Bone marrow (tissue), 2 donors: ENCODE results near the gene EFCAB14.
"Not testable (repeated sequence)": the region's sequence is repeated elsewhere in the genome, so short reads cannot be mapped to it uniquely, and the experiment has no call there.

Experiments used
- DNase-seq, 2 donors: peaks; one replicate each; lab custom pipeline; 2025; lab: John Stamatoyannopoulos, UW

EFCAB14 gene

GRCh38 chr1:46686255-46686654 lies 32.7 kb downstream of the EFCAB14 start:
- DNase-seq, result no peak

DNA sequence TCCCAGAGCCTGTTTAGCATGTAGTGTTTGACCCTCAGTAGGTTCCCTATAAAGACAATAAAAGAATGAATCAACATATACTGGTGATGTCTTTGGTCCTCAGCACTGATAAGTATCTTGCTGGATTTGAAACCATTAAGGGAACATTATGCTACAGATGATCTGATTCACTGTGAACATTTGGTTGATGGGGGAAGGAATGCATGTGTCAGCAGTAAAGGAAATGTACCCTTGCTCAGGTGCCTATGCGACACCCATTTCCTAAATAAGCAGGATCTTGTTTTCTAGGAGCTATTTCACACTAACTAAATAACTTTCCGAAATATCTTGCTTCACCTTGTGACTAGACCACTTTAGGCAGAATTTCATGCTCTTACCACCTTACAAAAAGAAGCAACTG lies 34.2 kb downstream of the EFCAB14 start:
- no peak for DNase-seq

DNA sequence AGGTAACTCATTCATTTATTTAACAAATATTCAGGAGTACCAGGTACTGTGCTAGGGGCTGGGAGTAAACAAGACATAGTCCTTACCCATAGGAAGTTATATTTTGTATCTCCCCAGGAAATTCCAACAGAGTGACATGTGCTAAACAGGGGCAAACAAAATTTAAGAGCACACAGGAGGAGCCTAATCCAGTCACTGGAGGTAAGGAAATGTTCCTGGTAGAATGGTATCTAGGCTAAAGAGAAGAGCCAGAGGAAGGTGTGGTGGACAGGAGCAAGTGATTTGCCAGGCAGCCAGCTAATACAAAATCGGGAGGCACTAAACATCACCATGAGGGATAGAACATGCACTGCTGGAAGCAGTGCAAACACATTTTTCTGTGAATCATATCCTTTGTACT lies 36.9 kb downstream of the EFCAB14 start:
- DNase-seq, result no peak

GRCh38 chr1:46681333-46682034 lies 37.4 kb downstream of the EFCAB14 start:
- DNase-seq, result no peak

DNA sequence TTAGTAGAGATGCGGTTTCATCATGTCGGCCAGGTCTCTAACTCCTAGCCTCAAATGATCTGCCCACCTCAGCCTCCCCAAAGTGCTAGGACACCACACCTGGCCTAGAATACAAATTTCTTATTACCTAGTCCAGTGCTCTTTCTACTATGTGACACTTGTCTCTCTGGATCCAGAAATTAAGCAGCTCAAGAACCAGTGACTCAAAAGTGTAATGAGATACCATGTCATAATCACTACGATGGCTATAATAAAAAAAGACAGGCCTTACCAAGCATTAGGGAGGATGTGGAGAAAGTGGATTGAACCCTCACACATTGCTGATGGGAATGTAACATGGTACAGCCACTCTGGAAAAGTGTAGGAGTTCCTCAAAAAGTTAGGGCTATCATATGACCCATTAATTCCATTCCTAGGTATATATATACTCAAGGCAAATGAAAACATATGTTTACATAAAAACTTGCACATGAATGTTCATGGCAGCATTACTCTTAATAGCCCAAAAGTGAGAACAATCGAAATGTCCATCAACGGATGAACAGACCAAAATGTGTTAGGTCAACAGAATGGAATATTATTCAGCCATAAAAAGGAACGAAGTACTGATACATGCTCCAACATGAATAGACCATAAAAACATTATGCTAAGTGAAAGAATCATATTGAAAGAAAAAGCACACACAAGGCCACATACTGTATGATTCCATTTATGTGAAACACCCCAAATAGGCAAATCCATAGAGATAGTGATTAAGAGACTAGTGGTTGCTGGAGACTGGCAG lies 38.9 kb downstream of the EFCAB14 start:
- no peak for DNase-seq

GRCh38 chr1:46677339-46677738 lies 41.6 kb downstream of the EFCAB14 start:
- no peak for DNase-seq

DNA sequence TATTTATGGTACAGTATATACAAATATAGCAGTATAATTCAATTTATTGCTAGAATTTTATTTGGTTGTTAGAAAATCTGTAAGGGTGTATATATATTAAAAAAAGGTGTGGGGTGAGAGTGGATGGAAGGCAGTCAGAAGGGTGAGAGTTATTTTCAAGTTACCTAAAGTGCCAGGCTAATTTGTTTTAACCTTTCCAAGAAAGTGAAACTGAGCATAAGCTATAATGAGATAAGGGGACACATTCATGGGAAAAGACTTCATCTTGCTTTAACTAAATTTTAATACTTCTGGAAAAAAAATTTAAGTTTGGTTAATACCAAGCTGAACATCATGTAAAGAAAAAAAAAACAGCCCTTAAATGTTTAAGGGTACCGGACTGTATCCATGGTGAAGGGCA lies 42.4 kb downstream of the EFCAB14 start:
- DNase-seq, result no peak

DNA sequence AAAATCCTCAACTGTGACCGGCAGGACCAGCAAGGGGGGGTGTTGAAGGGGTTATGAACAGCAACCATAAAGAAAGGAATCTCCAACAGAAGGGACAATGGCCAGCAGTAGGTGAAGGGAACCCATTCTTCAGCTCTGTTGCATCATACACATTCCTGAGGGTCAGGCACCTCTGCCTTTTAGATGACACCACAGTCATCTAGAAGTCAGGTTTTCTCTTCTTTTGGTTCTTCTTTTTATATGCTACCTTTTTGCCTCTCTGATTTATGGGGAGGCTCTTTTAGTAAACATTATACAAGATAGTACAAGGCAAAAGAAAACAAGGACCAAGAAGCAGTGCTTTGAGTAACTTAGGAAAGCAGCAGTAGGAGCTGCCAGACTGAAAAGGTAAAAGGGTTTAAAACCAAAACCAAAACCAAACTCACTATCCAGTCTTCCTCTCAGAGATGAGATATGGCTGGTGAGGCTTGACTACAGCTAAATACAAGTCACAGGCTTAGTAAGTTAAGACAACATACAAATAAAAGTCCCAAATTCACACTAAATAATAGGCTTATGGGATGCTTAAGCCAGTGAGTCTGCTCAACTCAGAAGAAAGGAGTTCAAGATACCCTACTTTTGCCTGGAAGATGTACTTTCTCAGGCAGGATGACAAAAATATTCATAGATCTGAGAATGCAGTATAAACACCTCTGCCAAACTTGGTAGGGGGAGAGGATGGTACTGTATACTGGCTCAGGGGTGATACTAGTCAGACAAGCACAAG lies 43.2 kb downstream of the EFCAB14 start:
- DNase-seq, result no peak

DNA sequence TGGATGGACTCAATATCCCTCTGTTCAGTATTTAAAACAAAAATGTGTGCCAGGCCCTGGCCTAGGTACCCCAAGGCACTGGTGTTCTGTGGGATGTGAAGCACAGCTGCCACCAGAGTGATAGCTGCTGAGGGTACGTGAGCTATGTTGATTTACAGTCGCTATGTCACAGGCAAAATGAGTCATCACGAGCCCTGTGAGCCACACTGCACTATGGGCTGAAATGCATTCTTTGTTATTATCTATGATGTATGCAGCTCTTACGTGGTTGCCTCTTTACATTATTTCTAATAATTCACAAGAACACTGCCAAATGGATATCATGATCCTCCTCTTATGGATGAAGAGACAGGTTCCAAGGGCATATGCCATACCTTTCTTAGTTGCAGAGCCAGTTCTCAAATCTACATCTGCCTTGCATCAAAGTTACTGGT lies 45.1 kb downstream of the EFCAB14 start:
- DNase-seq, result no peak

DNA sequence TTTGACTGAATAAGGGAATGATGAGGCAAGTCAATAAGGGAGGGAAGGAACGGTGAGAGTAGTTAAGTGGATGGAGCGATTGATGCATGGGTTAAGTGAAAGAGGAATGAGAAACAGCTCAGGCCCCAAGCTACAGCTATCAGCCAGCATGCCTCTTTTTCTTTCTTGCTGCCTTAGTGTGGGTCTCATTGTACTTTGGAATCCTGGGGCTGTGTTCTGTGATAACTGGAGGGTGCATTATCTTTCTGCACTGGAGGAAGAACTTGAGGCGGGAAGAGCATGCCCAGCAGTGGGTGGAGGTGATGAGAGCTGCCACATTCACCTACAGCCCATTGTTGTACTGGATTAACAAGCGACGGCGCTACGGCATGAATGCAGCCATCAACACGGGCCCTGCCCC lies 46.2 kb downstream of the EFCAB14 start:
- no peak for DNase-seq

- no peak for DNase-seq
These were observed 47.4 kb downstream of the EFCAB14 start, which contains the start of gene TEX38 for GRCh38 chr1:46671554-46671953. TEX38 (plus strand) TSS chr1:46671854; CDS start chr1:46671935, 81 bp downstream.

GRCh38 chr1:46670134-46670533 lies 48.8 kb downstream of the EFCAB14 start:
- DNase-seq, result no peak

DNA sequence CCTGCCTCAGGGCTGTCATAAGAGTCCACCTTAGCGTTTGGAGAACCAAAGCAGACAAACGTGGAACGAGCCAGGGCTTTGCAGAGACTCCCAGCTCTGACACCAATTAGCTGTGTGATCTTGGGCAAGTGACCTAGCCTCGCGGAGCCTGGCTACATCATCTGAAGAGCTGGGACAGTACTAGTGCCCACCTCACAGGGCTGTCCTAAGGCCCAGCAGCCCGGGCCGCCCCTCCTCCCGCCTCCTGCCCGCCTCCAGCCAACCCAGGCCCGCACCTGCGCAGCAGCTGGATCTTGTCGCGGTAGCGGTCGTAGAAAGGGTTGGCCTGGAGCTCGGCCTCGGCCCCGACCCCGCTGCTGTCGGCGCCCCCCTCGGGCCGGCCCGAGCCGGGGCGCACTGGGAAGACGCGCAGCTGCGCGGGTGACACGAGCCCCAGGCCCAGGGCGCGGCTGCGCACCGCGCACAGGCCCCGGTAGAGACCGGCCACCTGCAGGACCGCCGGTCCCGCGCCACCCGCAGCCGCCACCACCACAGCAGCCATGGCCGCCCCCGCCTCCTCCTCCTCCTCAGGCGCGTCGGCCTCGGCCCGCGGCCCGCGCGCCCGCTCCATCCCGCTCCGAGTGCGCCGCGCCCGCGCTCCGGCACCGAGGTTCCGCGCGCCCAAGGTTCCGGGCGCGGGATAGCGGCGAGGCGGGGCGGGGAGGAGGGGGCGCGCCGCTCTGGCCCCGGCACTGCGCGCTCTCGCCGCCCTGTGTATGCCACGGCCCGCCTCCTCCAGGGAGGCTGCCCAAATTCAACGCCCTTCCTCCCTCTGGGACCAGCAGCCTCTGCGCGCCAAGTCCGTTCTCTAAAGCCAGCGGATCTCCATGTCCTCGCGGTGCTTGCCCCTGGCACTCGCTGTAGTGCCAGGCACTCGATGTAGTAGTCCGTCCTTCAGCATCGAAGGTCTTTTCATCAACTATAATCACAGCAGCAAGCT lies 50.8 kb downstream of the EFCAB14 start, which contains the start of gene ATPAF1:
Gene ATPAF1 (minus strand): TSS at position 583 of the 979 bp plus-strand sequence. CDS start 42 bp downstream, at position 541.
- DNase-seq, result no peak

DNA sequence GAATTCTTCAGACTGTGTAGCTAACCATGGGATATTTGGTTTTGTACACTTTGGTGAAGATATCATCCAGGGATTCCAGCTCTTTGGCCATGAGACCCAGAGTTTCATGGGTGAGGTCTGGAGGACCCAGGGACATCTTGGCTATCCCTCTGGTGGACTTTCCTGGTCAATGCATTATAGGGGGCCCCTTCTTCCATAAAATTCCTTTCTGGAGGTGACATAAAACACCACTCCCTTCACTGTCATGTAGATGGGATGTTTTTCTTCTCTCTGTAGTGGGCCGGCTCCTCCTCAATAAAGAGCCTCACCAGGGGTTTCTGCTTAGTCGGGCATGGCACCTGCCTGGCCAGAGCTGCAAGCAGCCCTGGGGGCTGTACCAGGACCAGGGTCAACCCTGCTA lies 52.9 kb downstream of the EFCAB14 start:
- DNase-seq, result no peak

DNA sequence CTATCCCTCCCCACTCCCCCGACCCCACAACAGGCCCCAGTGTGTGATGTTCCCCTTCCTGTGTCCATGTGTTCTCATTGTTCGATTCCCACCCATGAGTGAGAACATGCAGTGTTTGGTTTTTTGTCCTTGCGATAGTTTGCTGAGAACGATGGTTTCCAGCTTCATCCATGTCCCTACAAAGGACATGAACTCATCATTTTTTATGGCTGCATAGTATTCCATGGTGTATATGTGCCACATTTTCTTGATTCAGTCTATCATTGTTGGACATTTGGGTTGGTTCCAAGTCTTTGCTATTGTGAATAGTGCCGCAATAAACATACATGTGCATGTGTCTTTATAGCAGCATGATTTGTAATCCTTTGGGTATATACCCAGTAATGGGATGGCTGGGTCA lies 56.0 kb downstream of the EFCAB14 start:
- not testable (repeated sequence) for DNase-seq

GRCh38 chr1:46660116-46660515 lies 58.8 kb downstream of the EFCAB14 start:
- DNase-seq, result not testable (repeated sequence)

GRCh38 chr1:46659307-46659870 lies 59.5 kb downstream of the EFCAB14 start:
- DNase-seq, result no peak

DNA sequence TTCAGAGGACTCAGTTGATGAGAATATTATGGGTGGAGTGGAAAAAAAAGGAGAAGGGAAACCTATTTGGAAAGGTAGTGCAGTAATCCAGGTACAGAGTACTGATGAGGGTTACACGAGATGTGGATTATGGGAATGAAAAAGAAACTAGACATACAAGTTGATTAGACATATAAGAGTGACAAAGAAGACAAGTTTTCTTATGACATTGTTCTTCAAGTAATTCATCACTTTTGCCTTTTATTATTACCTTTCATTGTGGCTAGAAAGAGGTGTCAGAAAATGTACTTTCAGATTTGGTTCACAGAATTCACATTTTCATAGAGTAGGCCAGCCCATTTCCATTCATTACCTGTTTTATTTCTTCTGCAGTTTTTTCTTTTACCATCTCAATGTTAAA lies 61.1 kb downstream of the EFCAB14 start:
- DNase-seq, result no peak

- no peak for DNase-seq
These were observed 62.3 kb downstream of the EFCAB14 start for GRCh38 chr1:46656643-46657042.

DNA sequence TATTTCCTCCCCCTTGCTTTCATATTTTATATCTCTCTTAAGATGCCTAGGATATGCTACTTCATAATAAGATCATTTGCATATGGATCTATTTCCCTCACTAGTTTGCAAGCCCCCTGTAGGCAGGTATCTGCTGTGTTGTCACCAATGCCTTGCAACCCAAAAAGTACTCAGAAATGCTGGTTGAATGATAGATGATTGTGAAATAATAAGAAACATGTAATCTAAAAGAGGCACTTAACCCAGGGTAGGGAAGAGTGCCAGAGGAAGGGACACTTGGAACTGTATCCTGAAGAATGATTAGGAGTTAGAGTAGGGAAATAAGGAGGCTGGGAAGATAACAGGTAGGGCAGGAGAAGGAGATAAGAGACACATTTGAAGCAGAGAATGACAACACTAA lies 63.1 kb downstream of the EFCAB14 start:
- no peak for DNase-seq

GRCh38 chr1:46654698-46655097 lies 64.2 kb downstream of the EFCAB14 start:
- DNase-seq, result not testable (repeated sequence)
